HUES64 (cell line): ENCODE results near the gene IL17REL.
A peak's percentile ranks its signal among the peaks of the same experiment; 100 is the strongest.

ENCODE experiments used
- H3K27ac ChIP-seq: 2 replicates; pipeline ENCODE4 v1.7.0; 2013; ENCODE audit warnings: low read depth, low read length, inconsistent platforms
- H3K27me3 ChIP-seq: 2 replicates; pipeline ENCODE4 v1.6.1; 2013; ENCODE audit warnings: mild to moderate bottlenecking, low read length; ENCODE audit not compliant: insufficient read depth
- H3K36me3 ChIP-seq: 2 replicates; pipeline ENCODE4 v1.6.1; 2013; ENCODE audit warnings: mild to moderate bottlenecking, low read length; ENCODE audit not compliant: insufficient read depth
- H3K4me1 ChIP-seq: 2 replicates; pipeline ENCODE4 v1.6.1; 2013; ENCODE audit warnings: mild to moderate bottlenecking, low read length, moderate library complexity; ENCODE audit not compliant: insufficient read depth
- H3K4me3 ChIP-seq: 2 replicates; pipeline ENCODE4 v1.5.1; 2013; ENCODE audit warnings: mild to moderate bottlenecking, low read length, moderate library complexity
- H3K9ac ChIP-seq: 2 replicates; pipeline ENCODE4 v1.6.1; 2013; ENCODE audit warnings: mild to moderate bottlenecking, low read depth, low read length
- H3K9me3 ChIP-seq: 2 replicates; pipeline ENCODE4 v1.6.1; 2013; ENCODE audit warnings: low read depth, low read length; ENCODE audit not compliant: insufficient read depth
- WGBS: fragments of 150-250, 120-280 bp; methylation state at CpG from one replicate; pipeline ENCODE4 v1.1.7; 2013; ENCODE audit warnings: missing lambda C conversion rate; 5-methylcytosine and 5-hydroxymethylcytosine counted together

Gene IL17REL

DNA sequence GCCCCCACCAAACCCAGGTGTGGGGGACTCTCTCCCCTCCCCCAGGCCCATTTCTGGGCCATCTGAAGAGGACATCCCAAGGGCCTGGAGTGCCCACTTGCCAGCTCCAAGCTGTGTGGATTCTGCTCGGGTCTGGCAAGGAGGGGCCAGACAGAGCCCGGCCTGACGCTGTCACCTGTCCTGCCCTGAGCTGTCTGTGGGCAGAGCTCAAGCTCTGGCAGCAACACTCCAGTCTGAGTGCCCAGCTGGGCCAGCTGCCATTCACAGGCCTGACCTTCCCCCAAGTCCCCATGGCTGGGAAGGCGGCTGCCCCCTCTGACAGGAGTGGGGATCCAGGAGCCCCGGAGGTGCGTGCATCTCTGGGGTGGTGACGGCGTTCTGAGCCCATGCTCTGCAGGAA, 58.2 kb downstream of the IL17REL start:
- WGBS: 91% methylated on average over 8 of the region's 8 CpGs
- Histone ChIP-seq H3K27me3 (no peaks in the 10 kb centered on the region), H3K4me1 (no peaks in the 10 kb centered on the region), H3K9me3 (no peaks in the 10 kb centered on the region), H3K36me3 (no peaks in the 10 kb centered on the region), H3K9ac (no peak overlapping the region), H3K4me3 (no peak overlapping the region), H3K27ac (no peak overlapping the region)

DNA sequence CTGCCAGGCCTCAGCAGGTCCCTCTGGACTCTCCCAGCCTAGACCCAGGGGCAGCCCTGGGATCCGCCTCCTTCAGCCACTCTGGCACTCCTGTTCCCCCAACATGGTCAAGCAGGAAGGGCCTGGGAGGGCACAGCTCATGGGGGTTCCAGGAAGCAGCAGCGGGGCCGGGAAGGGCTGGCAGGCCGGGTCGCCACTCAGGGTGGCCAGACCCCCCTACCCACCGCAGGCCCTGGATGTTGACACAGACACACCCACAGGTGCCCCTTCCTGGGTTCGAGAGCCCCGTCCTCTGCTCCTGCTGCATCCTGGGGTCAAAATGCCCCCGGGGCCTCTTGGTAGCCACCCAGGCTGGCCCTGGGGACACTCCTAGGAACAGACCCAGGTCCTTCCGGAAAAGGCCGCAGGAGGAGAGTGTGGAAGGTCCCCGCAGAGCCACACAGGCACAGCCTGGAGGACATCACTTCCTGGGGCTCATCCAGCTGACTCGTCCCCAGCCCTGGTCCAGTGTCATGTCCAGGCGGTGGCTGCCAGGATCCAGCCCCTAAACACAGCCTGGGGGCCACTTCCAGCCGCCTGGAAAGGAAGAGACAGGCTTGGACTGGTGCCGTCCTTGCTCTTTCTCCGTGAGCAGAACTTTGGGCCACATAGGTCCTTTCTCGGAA, 58.8 kb downstream of the IL17REL start:
- Histone ChIP-seq H3K4me3 (no peak overlapping the region), H3K27me3 (no peaks in the 10 kb centered on the region), H3K9ac (no peak overlapping the region), H3K9me3 (no peaks in the 10 kb centered on the region), H3K27ac (no peak overlapping the region), H3K36me3 (no peaks in the 10 kb centered on the region), H3K4me1 (no peaks in the 10 kb centered on the region)
- 90% methylated on average over 18 of the region's 18 CpGs for WGBS

GRCh38 chr22:49953027-49953679, 59.4 kb downstream of the IL17REL start:
- no peak overlapping the region for H3K27ac ChIP-seq
- H3K9me3 ChIP-seq: no peaks in the 10 kb centered on the region
- H3K27me3 ChIP-seq: no peaks in the 10 kb centered on the region
- H3K9ac ChIP-seq: no peak overlapping the region
- 94% methylated on average over 20 of the region's 20 CpGs for WGBS
- H3K4me3 ChIP-seq: no peak overlapping the region
- no peaks in the 10 kb centered on the region for H3K36me3 ChIP-seq
- H3K4me1 ChIP-seq: no peaks in the 10 kb centered on the region

DNA sequence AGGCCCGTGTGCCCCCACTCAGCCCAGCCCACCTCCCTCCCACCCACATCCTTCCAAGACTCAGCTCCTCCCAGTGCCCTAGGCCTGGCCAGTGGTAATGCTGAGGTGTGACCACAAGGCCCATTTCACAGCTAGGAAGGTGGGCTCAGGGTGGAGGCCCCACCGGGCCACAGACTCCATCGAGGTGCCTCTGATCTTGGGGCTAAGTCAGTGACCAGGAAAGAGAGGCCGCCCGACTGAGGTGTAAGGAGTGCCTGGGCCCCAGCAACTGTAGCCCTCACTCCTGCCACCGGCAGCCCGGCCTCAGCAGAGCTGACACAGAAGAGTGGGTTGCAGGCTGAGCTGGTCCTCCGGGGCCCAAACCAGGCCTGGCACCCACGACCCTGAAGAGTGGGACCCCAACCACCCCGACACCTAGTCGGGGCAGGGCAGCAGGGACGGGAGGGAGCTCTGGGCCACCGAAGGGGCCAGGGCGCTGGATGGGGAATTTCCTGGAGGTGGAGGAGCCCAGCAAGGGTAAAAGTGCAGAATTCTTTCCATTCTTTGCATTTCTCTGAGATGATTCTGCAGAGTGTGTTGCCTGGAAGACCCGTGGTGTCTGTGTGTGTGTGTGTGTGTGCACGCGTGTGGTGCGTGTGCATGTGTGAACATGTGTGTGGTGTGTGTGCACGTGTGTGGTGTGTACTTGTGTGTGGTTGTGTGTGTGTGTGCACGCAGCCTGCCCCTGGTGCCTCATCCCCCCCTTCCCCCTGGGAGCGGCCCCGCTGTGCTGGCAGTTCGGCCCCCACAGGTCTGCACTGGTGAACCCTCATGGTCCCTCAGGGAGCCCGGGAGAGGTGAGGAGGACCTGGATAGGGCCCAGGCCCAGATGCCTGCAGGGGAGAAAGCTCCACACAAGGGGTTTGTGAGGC, 60.3 kb downstream of the IL17REL start:
- Histone ChIP-seq H3K36me3 (no peaks in the 10 kb centered on the region), H3K27ac (0 out of 2 replicates have a peak overlapping the region, but pooled peaks have one; percentile 18), H3K9me3 (no peaks in the 10 kb centered on the region), H3K27me3 (no peaks in the 10 kb centered on the region), H3K4me1 (0 out of 2 replicates have a peak, but pooled peaks cover under 1% of the 10 kb centered on the region), H3K9ac (peak overlapping the region; percentile 31; the same call in 1 of the 2 replicates), H3K4me3 (no peak overlapping the region)
- WGBS: 79% methylated on average over 22 of the region's 24 CpGs

DNA sequence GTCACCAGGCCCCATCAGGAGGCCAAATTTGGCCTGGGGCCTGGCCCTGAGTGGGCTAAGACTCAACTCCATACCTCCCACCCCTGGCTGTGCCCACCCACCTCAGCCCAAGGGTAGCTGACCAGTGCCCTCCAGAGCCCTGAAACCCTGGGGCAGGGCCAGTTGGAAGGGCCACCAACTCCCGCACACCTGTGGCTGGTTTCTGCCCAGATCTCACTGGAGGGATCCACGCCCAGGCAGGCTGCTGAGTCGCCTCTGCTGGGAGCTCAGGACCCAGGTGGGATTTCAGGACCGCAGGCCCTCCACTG, 60.9 kb downstream of the IL17REL start:
- H3K4me3 ChIP-seq: no peak overlapping the region
- no peak overlapping the region for H3K9ac ChIP-seq
- no peaks in the 10 kb centered on the region for H3K36me3 ChIP-seq
- no peaks in the 10 kb centered on the region for H3K27me3 ChIP-seq
- H3K4me1 ChIP-seq: peaks cover 7% of the 10 kb centered on the region; the same call in 1 of the 2 replicates
- no peak overlapping the region for H3K27ac ChIP-seq
- H3K9me3 ChIP-seq: no peaks in the 10 kb centered on the region
- WGBS: 82% methylated on average over 4 of the region's 4 CpGs

DNA sequence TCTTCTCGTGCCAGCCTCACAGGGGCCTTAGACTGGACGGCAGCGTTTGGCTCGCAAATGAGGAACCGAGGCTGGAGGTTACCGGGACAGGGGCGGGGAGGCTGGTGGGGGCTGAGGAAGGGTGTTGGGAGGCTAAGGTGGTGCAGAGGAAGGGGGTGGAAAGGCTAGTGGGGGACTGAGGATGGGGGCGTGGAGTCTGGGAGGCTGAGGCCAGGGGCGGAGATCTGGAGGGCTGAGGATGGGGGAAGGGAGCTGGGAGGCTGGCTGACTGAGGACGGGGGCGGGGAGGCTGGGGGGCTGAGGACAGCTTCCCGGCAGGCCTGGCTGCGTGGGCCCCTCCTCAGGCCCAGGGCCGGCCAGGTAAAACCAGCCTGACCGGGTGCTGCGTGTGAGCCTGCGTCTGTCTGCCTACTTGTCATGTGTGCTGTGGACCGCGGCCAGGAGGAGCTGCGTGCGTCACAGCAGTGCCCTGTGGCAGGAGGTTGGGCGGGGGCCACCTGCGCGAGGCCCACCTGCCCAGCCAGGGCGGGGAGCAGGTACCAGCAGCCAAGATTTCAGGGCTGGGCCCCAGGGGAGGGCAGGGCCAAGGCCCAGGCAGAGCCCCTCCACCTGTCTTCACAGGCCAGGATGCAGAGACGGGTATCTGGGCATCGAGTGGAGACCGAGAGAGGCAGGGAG, 61.4 kb downstream of the IL17REL start:
- no peak overlapping the region for H3K4me3 ChIP-seq
- H3K9me3 ChIP-seq: no peaks in the 10 kb centered on the region
- H3K4me1 ChIP-seq: peaks cover 8% of the 10 kb centered on the region; the same call in 1 of the 2 replicates
- H3K9ac ChIP-seq: no peak overlapping the region
- H3K27ac ChIP-seq: no peak overlapping the region
- H3K36me3 ChIP-seq: no peaks in the 10 kb centered on the region
- 78% methylated on average over 28 of the region's 28 CpGs for WGBS
- H3K27me3 ChIP-seq: no peaks in the 10 kb centered on the region

- WGBS: 79% methylated on average over 15 of the region's 18 CpGs
- Histone ChIP-seq H3K27ac (no peak overlapping the region), H3K9me3 (no peaks in the 10 kb centered on the region), H3K27me3 (no peaks in the 10 kb centered on the region), H3K4me1 (peaks cover 8% of the 10 kb centered on the region; the same call in 1 of the 2 replicates), H3K4me3 (no peak overlapping the region), H3K9ac (no peak overlapping the region), H3K36me3 (no peaks in the 10 kb centered on the region)
Observed at GRCh38 chr22:49950396-49950994, 62.1 kb downstream of the IL17REL start.

GRCh38 chr22:49949914-49950292, 62.7 kb downstream of the IL17REL start:
- no peaks in the 10 kb centered on the region for H3K9me3 ChIP-seq
- no peak overlapping the region for H3K4me3 ChIP-seq
- peaks cover 8% of the 10 kb centered on the region; the same call in 1 of the 2 replicates for H3K4me1 ChIP-seq
- H3K27me3 ChIP-seq: no peaks in the 10 kb centered on the region
- H3K27ac ChIP-seq: no peak overlapping the region
- no peaks in the 10 kb centered on the region for H3K36me3 ChIP-seq
- WGBS: 89% methylated on average over 11 of the region's 11 CpGs
- H3K9ac ChIP-seq: no peak overlapping the region

GRCh38 chr22:49948958-49949913, 63.3 kb downstream of the IL17REL start:
- Histone ChIP-seq H3K27me3 (no peaks in the 10 kb centered on the region), H3K9me3 (no peaks in the 10 kb centered on the region), H3K4me1 (peaks cover 8% of the 10 kb centered on the region; the same call in 1 of the 2 replicates), H3K4me3 (no peak overlapping the region), H3K36me3 (no peaks in the 10 kb centered on the region), H3K9ac (no peak overlapping the region), H3K27ac (no peak overlapping the region)
- 93% methylated on average over 42 of the region's 42 CpGs for WGBS
